ENCODE results near the gene CT47C1. TPM values are rescaled to one million over a fixed set of nuclear protein-coding genes. Genes with fewer than 3 reads are reported as not detected.

CT47C1 gene
- total and polyA plus RNA-seq, 9 of the 15 experiments (the other 6 are each of a cell fraction or from before 2014, with no cell fraction given): not detected

GRCh38 chrX:119107206-119107605, 34.4 kb downstream of the CT47C1 start (continued):
- no peak for TF ChIP-seq PHF21A (IDR thresholded peaks at IDR 0.05; ENCODE audit: borderline replicate concordance, low read depth)
- no peak for TF ChIP-seq ZNF398 (CRISPR knock-in tag; IDR thresholded peaks at IDR 0.05)
- no peak for TF ChIP-seq MGA (IDR thresholded peaks at IDR 0.05)
- no peak for TF ChIP-seq RFX5 (IDR thresholded peaks at IDR 0.05; ENCODE audit: low read depth, low read length)
- no peak for TF ChIP-seq SMAD1 (IDR thresholded peaks at IDR 0.05; ENCODE audit: low read depth, low read length, partially characterized antibody)

All from K562 (cell line).